HepG2 (cell line): ENCODE data around the gene TMEM164. TPM values are rescaled to one million over a fixed set of nuclear protein-coding genes. Genes with fewer than 3 reads are reported as not detected.

Experiments used
- ATAC-seq: fragments of 200-7000 bp; cut with Tn5 transposase; 3 replicates; pipeline ENCODE4 v1.9.1; 2020; ENCODE audit warnings: mild to moderate bottlenecking, moderate library complexity
- BruUV-seq: library from RNA; stranded (reverse); fragments of 400-500 nt; replicated peaks from 2 replicates; lab custom pipeline; 2021; lab: Mats Ljungman, UMichigan
- CTCF ChIA-PET: fragments of 300-600 bp; formaldehyde crosslinking; extraction: SDS; loops from one replicate; lab custom pipeline; 2021; ENCODE audit warnings: low total read pairs, inconsistent platforms, low intra/inter-chr PET ratio; lab: Yijun Ruan, JAX
- POLR2A ChIA-PET: fragments of 350-600 bp; sonication (Branson Sonifier 250); formaldehyde crosslinking; loops from one replicate; lab custom pipeline; 2020; ENCODE audit warnings: antibody characterized with exemption, inconsistent platforms; lab: Yijun Ruan, JAX
- DNase-seq: peaks from one replicate; pipeline ENCODE4 v3.0.0-alpha.2; 2015; ENCODE audit warnings: low spot score
- FAIRE-seq: peaks from 3 replicates; lab custom pipeline; 2011; peaks lifted over from hg19 to GRCh38; lab: Jason Lieb, UNC
- H2AFZ ChIP-seq: one replicate; pipeline ENCODE4 v1.6.1; 2011; ENCODE audit warnings: low read length, inconsistent platforms
- H3K27ac ChIP-seq: fragments of 300-600 bp; 3 replicates; pipeline ENCODE4 v1.8.0; 2011; ENCODE audit warnings: mixed run types, mild to moderate bottlenecking, mixed read lengths, low read length, inconsistent platforms; ENCODE audit not compliant: insufficient read depth; ENCODE audit errors: extremely low read length
- H3K27me3 ChIP-seq, 2 experiments: fragments of 200-600 bp in 1 of 2; 2 replicates in 1 of 2; 3 replicates in 1 of 2; pipeline versions ENCODE4 v1.6.0 to v1.8.0; 2011; ENCODE audit warnings: low read length in 2 of 2, mild to moderate bottlenecking in 2 of 2, moderate library complexity in 2 of 2, inconsistent platforms in 1 of 2; ENCODE audit not compliant: insufficient read depth in 2 of 2, control insufficient read depth in 1 of 2
- H3K36me3 ChIP-seq, 2 experiments: fragments of 200-600 bp in 1 of 2; replicated peaks in 1 of 2; 2 replicates in 1 of 2; 3 replicates in 1 of 2; pipeline versions ENCODE4 v1.5.1 to v1.8.0; 2011; ENCODE audit warnings: low read length in 2 of 2, inconsistent platforms in 1 of 2; ENCODE audit not compliant: insufficient read depth in 2 of 2, control insufficient read depth in 1 of 2
- H3K4me1 ChIP-seq: 2 replicates; pipeline ENCODE4 v1.5.1; 2012; ENCODE audit warnings: low read length, inconsistent platforms; ENCODE audit not compliant: insufficient read depth
- H3K4me2 ChIP-seq: 2 replicates; pipeline ENCODE4 v1.6.0; 2011; ENCODE audit warnings: low read depth, low read length, inconsistent platforms
- H3K4me3 ChIP-seq, 3 experiments: fragments of 200-600 bp in 1 of 3; sonication (generic), shearing (Covaris generic) in 1 of 3; replicated peaks in 1 of 3; 2 replicates each; pipeline ENCODE4 v1.5.1; 2011 to 2016; ENCODE audit warnings: low read length in 3 of 3, inconsistent platforms in 2 of 3, low read depth in 2 of 3, mild to moderate bottlenecking in 2 of 3, control low read depth in 1 of 3, mixed read lengths in 1 of 3; ENCODE audit not compliant: insufficient read depth in 1 of 3
- H3K79me2 ChIP-seq: one replicate; pipeline ENCODE4 v1.6.1; 2011; ENCODE audit warnings: low read length, inconsistent platforms; ENCODE audit not compliant: insufficient read depth
- H3K9ac ChIP-seq: 2 replicates; pipeline ENCODE4 v1.6.0; 2011; ENCODE audit warnings: mild to moderate bottlenecking, low read depth, low read length, inconsistent platforms; ENCODE audit not compliant: insufficient read depth
- H3K9me3 ChIP-seq: 2 replicates; pipeline ENCODE4 v1.5.1; 2012; ENCODE audit warnings: mild to moderate bottlenecking, low read length
- H4K20me1 ChIP-seq: 2 replicates; pipeline ENCODE4 v1.6.0; 2011; ENCODE audit warnings: inconsistent platforms, mild to moderate bottlenecking, low read length, moderate library complexity; ENCODE audit not compliant: insufficient read depth
- AGO1 ChIP-seq: fragments of 200-400 bp; formaldehyde crosslinking; IDR thresholded peaks from 2 replicates; pipeline ENCODE4 v1.6.1; 2017; ENCODE audit warnings: mild to moderate bottlenecking, low read depth, low read length, moderate library complexity; ENCODE audit not compliant: poor library complexity, severe bottlenecking
- ATM ChIP-seq: fragments of 450-650 bp; IDR thresholded peaks from 2 replicates; pipeline ENCODE4 v1.7.1; 2017; ENCODE audit warnings: mild to moderate bottlenecking, borderline replicate concordance
- NR2F1 ChIP-seq, 2 experiments: fragments of 450-650 bp in 1 of 2; formaldehyde crosslinking in 1 of 2; IDR thresholded peaks; 2 replicates each; pipeline versions ENCODE4 v1.5.0 to v1.6.1; 2016 to 2020; ENCODE audit warnings: mild to moderate bottlenecking in 1 of 2, missing compliant biosample characterization in 1 of 2, missing genetic modification reagents in 1 of 2, moderate library complexity in 1 of 2
- RORA ChIP-seq: sonication (generic); formaldehyde crosslinking; IDR thresholded peaks from 2 replicates; pipeline ENCODE4 v1.5.0; 2020; ENCODE audit warnings: mild to moderate bottlenecking, missing genetic modification reagents, moderate library complexity
- SCMH1 ChIP-seq: sonication (generic); formaldehyde crosslinking; IDR thresholded peaks from 2 replicates; pipeline ENCODE4 v1.9.0; 2021; ENCODE audit warnings: missing genetic modification reagents, mild to moderate bottlenecking, borderline replicate concordance
- ZNF138 ChIP-seq: sonication (generic); formaldehyde crosslinking; IDR thresholded peaks from 2 replicates; pipeline ENCODE4 v1.5.0; 2020; ENCODE audit warnings: mild to moderate bottlenecking, low read depth, missing genetic modification reagents
- ZNF264 ChIP-seq: sonication (generic); formaldehyde crosslinking; IDR thresholded peaks from 2 replicates; pipeline ENCODE4 v1.4.0; 2020; ENCODE audit warnings: missing genetic modification reagents
- WGBS: methylation state at CpG from one replicate; pipeline ENCODE4 v1.1.6; 2017; ENCODE audit warnings: low lambda C conversion rate; 5-methylcytosine and 5-hydroxymethylcytosine counted together
- in situ Hi-C: cut with HindIII; loops from 2 replicates; pipeline ENCODE4 v1.10.0; 2017; ENCODE audit warnings: low pct_unique_long_range_greater_than_20kb; ENCODE audit not compliant: extremely low pct_ligation_motif_present
- intact Hi-C: fragments of 100-400 bp; cut with micrococcal nuclease; formaldehyde crosslinking; loops from one replicate; pipeline ENCODE4 v1.10.0; 2022; ENCODE audit not compliant: unreplicated experiment
- polyA plus RNA-seq, 8 experiments: library from polyadenylated mRNA; depleted of rRNA in 3 of 8; stranded (reverse) in 7 of 8; unstranded in 1 of 8; fragments of >200 nt; fragmentation: Illumina TruSeq in 4 of 8; extraction: Trizol in 4 of 8; gene quantifications; 2 replicates each; pipeline versions ENCODE4 v1.2.1 to v1.2.3, GENCODE V29; 2011 to 2016; ENCODE audit warnings: low read depth in 4 of 8, missing spikeins in 1 of 8, mixed read lengths in 1 of 8; ENCODE audit not compliant: insufficient read depth in 1 of 8
- total RNA-seq, 5 experiments: library from RNA; depleted of rRNA; stranded (reverse); fragments of >200 nt; fragmentation: Illumina TruSeq; extraction: Trizol; gene quantifications; 2 replicates each; pipeline ENCODE4 v1.2.3, GENCODE V29; 2016; ENCODE audit warnings: low read depth in 1 of 5
- TF ChIP-seq, protein P1 (sequence below): sonication (generic); formaldehyde crosslinking; IDR thresholded peaks from 2 replicates; pipeline ENCODE4 v1.8.0; 2022; ENCODE audit warnings: mild to moderate bottlenecking, missing genetic modification reagents, borderline replicate concordance
- TF ChIP-seq, protein P2 (sequence below): sonication (generic); formaldehyde crosslinking; IDR thresholded peaks from 2 replicates; pipeline ENCODE4 v1.9.0; 2021; ENCODE audit warnings: missing genetic modification reagents, mild to moderate bottlenecking, borderline replicate concordance
- TF ChIP-seq, protein P3 (sequence below): sonication (generic); formaldehyde crosslinking; IDR thresholded peaks from 2 replicates; pipeline ENCODE4 v1.5.0; 2020; ENCODE audit warnings: mild to moderate bottlenecking, missing genetic modification reagents, borderline replicate concordance
- TF ChIP-seq, protein P4 (sequence below): sonication (generic); formaldehyde crosslinking; IDR thresholded peaks from 2 replicates; pipeline ENCODE4 v1.5.0; 2020; ENCODE audit warnings: mild to moderate bottlenecking, low read depth, missing genetic modification reagents, borderline replicate concordance

TMEM164 gene
- total and polyA plus RNA-seq, 2 of the 13 experiments (the other 11 are each of a cell fraction or from before 2014, with no cell fraction given): 5.8 to 13.2 TPM

DNA sequence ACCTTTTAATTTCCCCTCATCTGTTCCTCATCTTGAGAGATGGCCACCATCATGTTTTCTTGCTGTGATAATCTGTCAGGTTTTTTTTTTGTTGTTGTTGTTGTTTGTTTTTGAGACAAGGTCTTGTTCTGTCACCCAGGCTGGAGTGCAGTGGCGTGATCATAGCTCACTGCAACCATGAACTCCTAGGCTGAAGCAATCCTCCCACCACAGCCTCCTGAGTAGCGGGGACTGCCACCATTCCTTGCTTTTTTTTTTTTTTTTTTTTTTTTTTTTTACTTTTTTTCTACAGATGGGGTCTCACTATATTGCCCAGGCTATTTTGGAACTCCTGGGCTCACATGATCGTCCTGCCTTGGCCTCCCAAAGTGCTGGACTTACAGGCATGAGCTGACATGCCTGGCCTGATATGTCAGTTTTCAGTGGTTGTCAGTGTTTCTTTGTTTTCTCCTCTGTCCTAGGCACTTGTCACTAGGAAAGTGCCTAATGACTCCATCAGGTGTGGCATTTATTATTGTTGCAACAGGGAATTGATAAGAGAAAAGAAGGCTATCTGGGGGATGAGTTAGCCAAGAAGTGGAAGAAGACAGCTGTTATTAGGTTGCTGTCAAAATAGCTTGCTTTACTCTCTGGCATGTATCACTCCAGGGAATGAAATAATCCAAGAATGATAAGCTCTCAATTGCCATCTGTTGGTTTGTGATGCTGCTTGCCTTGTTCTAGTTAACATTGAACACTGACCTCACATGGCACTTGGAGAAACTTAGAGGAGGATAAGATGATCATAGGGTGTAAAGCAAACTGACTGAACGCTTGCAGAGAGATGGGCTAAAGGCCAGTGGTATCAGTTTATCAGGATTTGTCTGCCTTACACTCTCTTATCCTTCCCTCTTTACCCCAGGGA is 41.7 kb downstream of the TMEM164 start (continued):
- TF ChIP-seq, protein P1, sequence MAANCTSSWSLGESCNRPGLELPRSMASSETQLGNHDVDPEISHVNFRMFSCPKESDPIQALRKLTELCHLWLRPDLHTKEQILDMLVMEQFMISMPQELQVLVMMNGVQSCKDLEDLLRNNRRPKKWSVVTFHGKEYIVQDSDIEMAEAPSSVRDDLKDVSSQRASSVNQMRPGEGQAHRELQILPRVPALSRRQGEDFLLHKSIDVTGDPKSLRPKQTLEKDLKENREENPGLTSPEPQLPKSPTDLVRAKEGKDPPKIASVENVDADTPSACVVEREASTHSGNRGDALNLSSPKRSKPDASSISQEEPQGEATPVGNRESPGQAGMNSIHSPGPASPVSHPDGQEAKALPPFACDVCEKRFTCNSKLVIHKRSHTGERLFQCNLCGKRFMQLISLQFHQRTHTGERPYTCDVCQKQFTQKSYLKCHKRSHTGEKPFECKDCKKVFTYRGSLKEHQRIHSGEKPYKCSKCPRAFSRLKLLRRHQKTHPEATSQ (CRISPR knock-in tag): no peak
- TF ChIP-seq ZNF264 (CRISPR knock-in tag) (no peak), ZNF138 (CRISPR knock-in tag) (no peak), SCMH1 (CRISPR knock-in tag) (no peak)

DNA sequence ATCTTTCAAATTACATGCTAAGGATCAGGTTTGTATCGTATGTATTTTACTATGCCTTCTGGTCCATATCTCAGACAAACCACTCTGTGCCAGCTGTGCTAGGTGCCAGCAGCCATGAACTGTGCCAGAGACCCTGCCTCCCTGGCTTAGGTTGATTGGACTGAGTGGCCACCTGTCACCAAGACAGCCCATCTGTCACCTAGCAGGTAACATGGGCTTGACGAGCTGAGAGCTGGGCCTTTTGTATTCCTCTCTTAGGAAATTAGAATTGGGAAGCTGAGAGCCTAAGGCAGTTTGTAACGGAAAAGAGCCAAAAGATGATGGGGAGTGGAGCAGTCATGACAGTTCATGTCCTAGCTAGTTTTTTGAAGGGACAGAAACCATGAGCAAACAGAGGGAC is 42.5 kb downstream of the TMEM164 start:
- Histone ChIP-seq H4K20me1 (no peaks in the 10 kb centered on the region), H3K27ac (no peak overlapping the region), H3K79me2 (no peaks in the 10 kb centered on the region), H3K9ac (no peak overlapping the region), H2AFZ (no peak overlapping the region), H3K27me3 (no peaks in the 10 kb centered on the region), H3K4me1 (peaks cover 20% of the 10 kb centered on the region), H3K9me3 (no peaks in the 10 kb centered on the region), H3K36me3 (no peaks in the 10 kb centered on the region), H3K4me3 (no peak overlapping the region), H3K4me2 (no peak overlapping the region)
- TF ChIP-seq RORA (CRISPR knock-in tag): no peak
- no peak for TF ChIP-seq NR2F1 (CRISPR knock-in tag; IDR thresholded peaks at IDR 0.05)
- TF ChIP-seq, protein P2, sequence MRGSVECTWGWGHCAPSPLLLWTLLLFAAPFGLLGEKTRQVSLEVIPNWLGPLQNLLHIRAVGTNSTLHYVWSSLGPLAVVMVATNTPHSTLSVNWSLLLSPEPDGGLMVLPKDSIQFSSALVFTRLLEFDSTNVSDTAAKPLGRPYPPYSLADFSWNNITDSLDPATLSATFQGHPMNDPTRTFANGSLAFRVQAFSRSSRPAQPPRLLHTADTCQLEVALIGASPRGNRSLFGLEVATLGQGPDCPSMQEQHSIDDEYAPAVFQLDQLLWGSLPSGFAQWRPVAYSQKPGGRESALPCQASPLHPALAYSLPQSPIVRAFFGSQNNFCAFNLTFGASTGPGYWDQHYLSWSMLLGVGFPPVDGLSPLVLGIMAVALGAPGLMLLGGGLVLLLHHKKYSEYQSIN (CRISPR knock-in tag): no peak
- no peak for TF ChIP-seq ATM
- TF ChIP-seq, protein P3, sequence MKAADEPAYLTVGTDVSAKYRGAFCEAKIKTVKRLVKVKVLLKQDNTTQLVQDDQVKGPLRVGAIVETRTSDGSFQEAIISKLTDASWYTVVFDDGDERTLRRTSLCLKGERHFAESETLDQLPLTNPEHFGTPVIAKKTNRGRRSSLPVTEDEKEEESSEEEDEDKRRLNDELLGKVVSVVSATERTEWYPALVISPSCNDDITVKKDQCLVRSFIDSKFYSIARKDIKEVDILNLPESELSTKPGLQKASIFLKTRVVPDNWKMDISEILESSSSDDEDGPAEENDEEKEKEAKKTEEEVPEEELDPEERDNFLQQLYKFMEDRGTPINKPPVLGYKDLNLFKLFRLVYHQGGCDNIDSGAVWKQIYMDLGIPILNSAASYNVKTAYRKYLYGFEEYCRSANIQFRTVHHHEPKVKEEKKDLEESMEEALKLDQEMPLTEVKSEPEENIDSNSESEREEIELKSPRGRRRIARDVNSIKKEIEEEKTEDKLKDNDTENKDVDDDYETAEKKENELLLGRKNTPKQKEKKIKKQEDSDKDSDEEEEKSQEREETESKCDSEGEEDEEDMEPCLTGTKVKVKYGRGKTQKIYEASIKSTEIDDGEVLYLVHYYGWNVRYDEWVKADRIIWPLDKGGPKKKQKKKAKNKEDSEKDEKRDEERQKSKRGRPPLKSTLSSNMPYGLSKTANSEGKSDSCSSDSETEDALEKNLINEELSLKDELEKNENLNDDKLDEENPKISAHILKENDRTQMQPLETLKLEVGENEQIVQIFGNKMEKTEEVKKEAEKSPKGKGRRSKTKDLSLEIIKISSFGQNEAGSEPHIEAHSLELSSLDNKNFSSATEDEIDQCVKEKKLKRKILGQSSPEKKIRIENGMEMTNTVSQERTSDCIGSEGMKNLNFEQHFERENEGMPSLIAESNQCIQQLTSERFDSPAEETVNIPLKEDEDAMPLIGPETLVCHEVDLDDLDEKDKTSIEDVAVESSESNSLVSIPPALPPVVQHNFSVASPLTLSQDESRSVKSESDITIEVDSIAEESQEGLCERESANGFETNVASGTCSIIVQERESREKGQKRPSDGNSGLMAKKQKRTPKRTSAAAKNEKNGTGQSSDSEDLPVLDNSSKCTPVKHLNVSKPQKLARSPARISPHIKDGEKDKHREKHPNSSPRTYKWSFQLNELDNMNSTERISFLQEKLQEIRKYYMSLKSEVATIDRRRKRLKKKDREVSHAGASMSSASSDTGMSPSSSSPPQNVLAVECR (CRISPR knock-in tag): no peak
- no peak for TF ChIP-seq AGO1
- TF ChIP-seq, protein P4, sequence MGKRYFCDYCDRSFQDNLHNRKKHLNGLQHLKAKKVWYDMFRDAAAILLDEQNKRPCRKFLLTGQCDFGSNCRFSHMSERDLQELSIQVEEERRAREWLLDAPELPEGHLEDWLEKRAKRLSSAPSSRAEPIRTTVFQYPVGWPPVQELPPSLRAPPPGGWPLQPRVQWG: no peak
- ATAC-seq: peak; percentile 28; the same call in 2 of the 3 replicates
- intact Hi-C loops: no loop called here
- WGBS: 79% methylated on average over 3 of the region's 3 CpGs
- in situ Hi-C loops: no loop called here
- no peak for FAIRE-seq
- DNase-seq: no peak
- ChIA-PET POLR2A (no interaction called here), CTCF (no interaction called here)
- BruUV-seq: no TSS peak
